Body of pancreas (tissue), 4 donors: ENCODE measurements around the gene L3MBTL3. TPM values are rescaled to one million over a fixed set of nuclear protein-coding genes. Genes with fewer than 3 reads are reported as not detected.

Experiments
- ATAC-seq: fragments of 150-250 bp; one replicate; pipeline ENCODE4 v1.9.1; 2016
- DNase-seq, 4 donors: peaks; one replicate each; pipeline ENCODE4 v3.0.0-alpha.2; 2019
- H3K27ac ChIP-seq, 4 donors: fragments of 200-600 bp; sonication (generic); 1 replicate in 3 of 4; 2 replicates in 1 of 4; pipeline versions ENCODE4 v1.5.1 to v1.6.1; 2016 to 2019; ENCODE audit warnings: mild to moderate bottlenecking in 1 of 4, mixed read lengths in 1 of 4, moderate library complexity in 1 of 4
- H3K27me3 ChIP-seq, 2 donors: fragments of 200-600 bp; sonication (generic); one replicate each; pipeline ENCODE4 v1.6.0; 2016; ENCODE audit warnings: mild to moderate bottlenecking in 1 of 2
- H3K36me3 ChIP-seq, 2 donors: fragments of 200-600 bp; sonication (generic); replicated peaks in 1 of 2; 2 replicates each; pipeline ENCODE4 v1.5.1; 2016; ENCODE audit warnings: low read depth in 2 of 2; ENCODE audit not compliant: insufficient read depth in 1 of 2
- H3K4me1 ChIP-seq: fragments of 200-600 bp; sonication (generic); one replicate; pipeline ENCODE4 v1.6.0; 2016
- H3K4me3 ChIP-seq, 2 donors: fragments of 200-600 bp; sonication (generic); 1 replicate in 1 of 2; 2 replicates in 1 of 2; pipeline ENCODE4 v1.5.1; 2016 to 2019
- H3K9me3 ChIP-seq, 3 donors: fragments of 200-600 bp; sonication (generic); 1 replicate in 2 of 3; 2 replicates in 1 of 3; pipeline ENCODE4 v1.5.1; 2016
- POLR2A ChIP-seq, 3 donors: fragments of 450-650 bp; IDR thresholded peaks; one replicate each; pipeline ENCODE4 v1.6.1; 2016; ENCODE audit warnings: antibody characterized with exemption in 3 of 3, mild to moderate bottlenecking in 2 of 3
- WGBS, 2 donors: methylation state at CpG; one replicate each; pipeline ENCODE4 v1.1.5; 2017; 5-methylcytosine and 5-hydroxymethylcytosine counted together
- intact Hi-C: fragments of 100-400 bp; cut with DNase I; formaldehyde crosslinking; loops from one replicate; pipeline ENCODE4 v1.15.1; 2023
- total RNA-seq, 2 donors: library from RNA; depleted of rRNA; stranded (reverse); fragments of >200 nt; gene quantifications; one replicate each; pipeline ENCODE4 v1.1.0, GENCODE V29; 2016
- TF ChIP-seq, protein P1 (sequence below), 7 experiments: fragments of 450-650 bp in 4 of 7; fragments of 200-600 bp in 3 of 7; sonication (generic) in 3 of 7; IDR thresholded peaks; one replicate each; pipeline ENCODE4 v1.5.1; 2016 to 2019; ENCODE audit warnings: antibody characterized with exemption in 7 of 7

L3MBTL3 gene
- total RNA-seq, 2 donors from 2014 or later, result 3.4 to 12.5 TPM

DNA sequence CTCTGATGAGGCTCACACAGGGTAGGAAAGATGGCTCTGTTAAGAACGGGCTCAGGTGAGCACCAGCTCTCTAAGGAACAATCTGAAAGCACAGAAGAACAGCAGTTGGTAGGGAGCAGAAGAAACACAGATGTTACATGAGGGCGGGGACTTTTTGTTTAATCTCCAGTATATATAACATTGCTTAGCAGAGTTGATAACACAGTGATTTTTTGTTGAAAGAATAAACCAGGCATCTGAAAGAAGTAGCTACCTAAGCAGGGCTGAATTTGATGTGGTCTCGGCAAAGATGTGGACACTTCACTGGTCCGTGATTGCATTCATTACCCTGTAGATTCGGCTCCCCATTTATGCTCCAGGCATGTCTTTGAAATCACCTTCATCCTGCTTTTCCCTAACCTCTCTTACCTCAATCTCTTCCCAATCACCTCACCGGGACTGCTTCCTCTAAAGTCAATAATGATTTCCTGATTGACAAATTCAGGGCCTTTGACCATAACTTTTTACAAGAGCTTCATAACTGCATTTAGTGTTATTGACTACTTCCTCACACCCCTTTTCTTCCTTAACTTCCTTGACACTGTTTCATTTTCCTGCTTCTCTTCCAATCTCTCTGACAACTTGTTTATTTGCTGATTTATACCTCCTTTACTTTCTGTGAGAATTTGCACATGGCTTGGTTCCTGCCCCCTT is 170.0 kb downstream of the L3MBTL3 start:
- Histone ChIP-seq H3K9me3 (no peaks in the 10 kb centered on the region), H3K27me3 (no peaks in the 10 kb centered on the region), H3K36me3 (no peaks in the 10 kb centered on the region), H3K4me3 (no peak overlapping the region), H3K4me1 (no peaks in the 10 kb centered on the region), H3K27ac (no peak overlapping the region)
- no peak for DNase-seq
- no peak for TF ChIP-seq POLR2A (IDR thresholded peaks at IDR 0.05)
- TF ChIP-seq, protein P1, sequence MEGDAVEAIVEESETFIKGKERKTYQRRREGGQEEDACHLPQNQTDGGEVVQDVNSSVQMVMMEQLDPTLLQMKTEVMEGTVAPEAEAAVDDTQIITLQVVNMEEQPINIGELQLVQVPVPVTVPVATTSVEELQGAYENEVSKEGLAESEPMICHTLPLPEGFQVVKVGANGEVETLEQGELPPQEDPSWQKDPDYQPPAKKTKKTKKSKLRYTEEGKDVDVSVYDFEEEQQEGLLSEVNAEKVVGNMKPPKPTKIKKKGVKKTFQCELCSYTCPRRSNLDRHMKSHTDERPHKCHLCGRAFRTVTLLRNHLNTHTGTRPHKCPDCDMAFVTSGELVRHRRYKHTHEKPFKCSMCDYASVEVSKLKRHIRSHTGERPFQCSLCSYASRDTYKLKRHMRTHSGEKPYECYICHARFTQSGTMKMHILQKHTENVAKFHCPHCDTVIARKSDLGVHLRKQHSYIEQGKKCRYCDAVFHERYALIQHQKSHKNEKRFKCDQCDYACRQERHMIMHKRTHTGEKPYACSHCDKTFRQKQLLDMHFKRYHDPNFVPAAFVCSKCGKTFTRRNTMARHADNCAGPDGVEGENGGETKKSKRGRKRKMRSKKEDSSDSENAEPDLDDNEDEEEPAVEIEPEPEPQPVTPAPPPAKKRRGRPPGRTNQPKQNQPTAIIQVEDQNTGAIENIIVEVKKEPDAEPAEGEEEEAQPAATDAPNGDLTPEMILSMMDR (IDR thresholded peaks at IDR 0.05), result no peak
- no peak for ATAC-seq
- 49 to 57% methylated on average over 6 of the region's 6 CpGs for WGBS, 2 donors
- intact Hi-C loops, result no loop called here

DNA sequence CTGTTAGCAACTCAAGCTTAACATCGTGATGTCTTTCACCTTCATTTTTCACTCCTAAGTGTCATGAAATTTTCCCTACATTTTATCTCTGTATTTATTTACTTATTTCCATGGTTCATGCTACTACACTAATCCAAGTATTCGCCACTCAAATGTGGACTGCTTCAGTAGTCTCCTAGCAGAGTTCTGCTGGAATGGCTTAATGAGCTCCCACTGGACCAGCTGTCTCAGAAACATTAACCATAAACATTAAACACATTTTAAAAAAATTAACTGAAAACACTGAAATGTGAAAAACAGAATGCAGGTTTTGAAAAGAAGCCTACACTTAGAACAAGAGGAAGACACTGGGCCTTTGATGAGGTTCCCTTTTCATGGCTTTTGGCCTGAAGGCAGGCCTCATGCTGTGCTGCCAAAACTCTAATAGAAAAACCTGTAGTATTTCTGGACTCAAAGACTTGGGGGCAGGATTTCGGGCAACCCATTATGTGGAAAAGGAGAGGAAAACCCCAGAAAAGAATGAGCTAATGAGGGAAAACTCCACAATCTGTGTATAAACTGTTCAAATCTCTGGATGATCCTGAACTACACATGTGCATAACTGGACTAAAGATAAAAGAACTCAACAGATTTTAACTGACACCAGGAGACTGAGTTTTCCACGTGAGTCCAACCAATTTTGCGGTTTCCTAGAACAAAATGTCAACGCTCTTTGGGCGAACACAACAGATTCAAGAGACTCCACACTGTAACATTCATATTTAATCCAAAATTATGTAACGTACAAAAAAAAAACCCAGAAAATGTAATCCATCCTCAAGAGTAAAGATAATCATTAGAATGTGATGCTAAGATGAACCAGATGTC is 171.4 kb downstream of the L3MBTL3 start:
- no peak for ATAC-seq
- H3K4me1 ChIP-seq, result no peaks in the 10 kb centered on the region
- no peak overlapping the region for H3K4me3 ChIP-seq
- H3K27me3 ChIP-seq, result no peaks in the 10 kb centered on the region
- 80% methylated on average over 8 of the region's 8 CpGs for WGBS, 2 donors
- TF ChIP-seq, protein P1 (IDR thresholded peaks at IDR 0.05), result no peak
- TF ChIP-seq POLR2A (IDR thresholded peaks at IDR 0.05), result no peak
- DNase-seq, result no peak
- no peaks in the 10 kb centered on the region for H3K36me3 ChIP-seq
- intact Hi-C loops, result no loop called here
- no peaks in the 10 kb centered on the region for H3K9me3 ChIP-seq
- H3K27ac ChIP-seq, result no peak overlapping the region

Other genes starting within 250 kb of the L3MBTL3 start
- gene TMEM244, start 157.3 kb upstream of the L3MBTL3 start, total RNA-seq, result not detected
- 10 to 100 TPM in 1 of 2 donors, under 1 TPM in 1; 0.52 to 20.4 TPM for gene SAMD3, start 204.4 kb downstream of the L3MBTL3 start, total RNA-seq